HEK293 (cell line): ENCODE results near the gene GPR85.

Source experiments
- CTCF ChIA-PET: fragments of 350-600 bp; formaldehyde crosslinking; extraction: SDS; loops from one replicate; lab custom pipeline; 2021; ENCODE audit warnings: antibody characterized with exemption; lab: Yijun Ruan, JAX
- POLR2A ChIA-PET: fragments of 300-600 bp; formaldehyde crosslinking; extraction: SDS; loops from one replicate; lab custom pipeline; 2020; ENCODE audit warnings: antibody characterized with exemption, inconsistent platforms; lab: Yijun Ruan, JAX
- H3K27ac ChIP-seq: fragments of 200-500 bp; sonication (Bioruptor generic); 2 replicates; pipeline ENCODE4 v1.5.1; 2014; ENCODE audit warnings: low read depth, low read length, control low read depth, inconsistent platforms; ENCODE audit errors: extremely low read depth
- H3K36me3 ChIP-seq, 2 experiments: fragments of 200-500 bp in 1 of 2; sonication (Bioruptor generic) in 1 of 2; 1 replicate in 1 of 2; 2 replicates in 1 of 2; pipeline ENCODE4 v1.5.1; 2014 to 2017; ENCODE audit warnings: inconsistent platforms in 2 of 2, low read length in 2 of 2; ENCODE audit not compliant: control insufficient read depth in 2 of 2, insufficient read depth in 1 of 2
- H3K4me1 ChIP-seq: fragments of 200-500 bp; sonication (Bioruptor generic); 2 replicates; pipeline ENCODE4 v1.5.1; 2014; ENCODE audit warnings: mild to moderate bottlenecking, low read length, inconsistent platforms; ENCODE audit not compliant: control insufficient read depth, insufficient read depth
- H3K4me3 ChIP-seq: 2 replicates; pipeline ENCODE4 v1.5.1; 2011; ENCODE audit warnings: low read depth, mild to moderate bottlenecking, control low read depth, low read length, moderate library complexity
- H3K9me3 ChIP-seq: fragments of 200-500 bp; sonication (Bioruptor generic); 2 replicates; pipeline ENCODE4 v1.5.1; 2014; ENCODE audit warnings: low read depth, low read length, inconsistent platforms; ENCODE audit not compliant: control insufficient read depth, insufficient read depth
- OVOL3 ChIP-seq: fragments of 450-650 bp; formaldehyde crosslinking; IDR thresholded peaks from 2 replicates; pipeline ENCODE4 v1.5.1; 2016; ENCODE audit warnings: missing biosample characterization, missing genetic modification characterization
- ZBTB8A ChIP-seq: fragments of 450-650 bp; formaldehyde crosslinking; IDR thresholded peaks from 2 replicates; pipeline ENCODE4 v1.5.1; 2016; ENCODE audit warnings: missing biosample characterization, missing genetic modification characterization
- ZNF341 ChIP-seq: fragments of 450-650 bp; formaldehyde crosslinking; IDR thresholded peaks from 2 replicates; pipeline ENCODE4; 2016; ENCODE audit warnings: low read depth, missing biosample characterization, missing genetic modification characterization
- ZNF530 ChIP-seq: fragments of 450-650 bp; formaldehyde crosslinking; IDR thresholded peaks from 2 replicates; pipeline ENCODE4 v1.5.1; 2016; ENCODE audit warnings: low read depth, missing biosample characterization, missing genetic modification characterization
- ZNF560 ChIP-seq: fragments of 450-650 bp; formaldehyde crosslinking; IDR thresholded peaks from 2 replicates; pipeline ENCODE4 v1.5.1; 2017; ENCODE audit warnings: missing biosample characterization, missing genetic modification characterization, borderline replicate concordance
- ZNF791 ChIP-seq: fragments of 450-650 bp; formaldehyde crosslinking; IDR thresholded peaks from 2 replicates; pipeline ENCODE4 v1.5.1; 2016; ENCODE audit warnings: missing biosample characterization, missing genetic modification characterization
- TF ChIP-seq, protein P1 (sequence below): fragments of 450-650 bp; IDR thresholded peaks from 2 replicates; pipeline ENCODE4 v1.5.1; 2018; ENCODE audit warnings: missing biosample characterization, mild to moderate bottlenecking, missing genetic modification characterization

Gene GPR85

GRCh38 chr7:113033959-113034358, 52.7 kb downstream of the GPR85 start:
- Histone ChIP-seq H3K4me3 (no peak overlapping the region), H3K9me3 (no peaks in the 10 kb centered on the region), H3K27ac (no peak overlapping the region), H3K36me3 (no peaks in the 10 kb centered on the region), H3K4me1 (no peaks in the 10 kb centered on the region)
- CTCF ChIA-PET: no interaction called here
- POLR2A ChIA-PET: no interaction called here
- TF ChIP-seq ZNF791 (tag by site-specific recombination) (no peak), ZBTB8A (tag by site-specific recombination) (no peak), ZNF560 (tag by site-specific recombination) (no peak), OVOL3 (no peak), ZNF530 (tag by site-specific recombination) (no peak), ZNF341 (tag by site-specific recombination) (no peak)
- TF ChIP-seq, protein P1, sequence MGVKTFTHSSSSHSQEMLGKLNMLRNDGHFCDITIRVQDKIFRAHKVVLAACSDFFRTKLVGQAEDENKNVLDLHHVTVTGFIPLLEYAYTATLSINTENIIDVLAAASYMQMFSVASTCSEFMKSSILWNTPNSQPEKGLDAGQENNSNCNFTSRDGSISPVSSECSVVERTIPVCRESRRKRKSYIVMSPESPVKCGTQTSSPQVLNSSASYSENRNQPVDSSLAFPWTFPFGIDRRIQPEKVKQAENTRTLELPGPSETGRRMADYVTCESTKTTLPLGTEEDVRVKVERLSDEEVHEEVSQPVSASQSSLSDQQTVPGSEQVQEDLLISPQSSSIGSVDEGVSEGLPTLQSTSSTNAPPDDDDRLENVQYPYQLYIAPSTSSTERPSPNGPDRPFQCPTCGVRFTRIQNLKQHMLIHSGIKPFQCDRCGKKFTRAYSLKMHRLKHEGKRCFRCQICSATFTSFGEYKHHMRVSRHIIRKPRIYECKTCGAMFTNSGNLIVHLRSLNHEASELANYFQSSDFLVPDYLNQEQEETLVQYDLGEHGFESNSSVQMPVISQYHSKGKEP: no peak
